HG03196 (cell line): ENCODE data around the gene PBX4.

Source experiments
- ATAC-seq: cut with Tn5 transposase; IDR thresholded peaks from one replicate; pipeline ENCODE4 v1.9.1; 2021; ENCODE audit not compliant: unreplicated experiment

The PBX4 gene

GRCh38 chr19:19527674-19528625 is 90.5 kb downstream of the PBX4 start:
- ATAC-seq: no peak

- no peak for ATAC-seq
Measured at GRCh38 chr19:19527371-19527656, 91.2 kb downstream of the PBX4 start.

- no peak for ATAC-seq
Measured at GRCh38 chr19:19526581-19527370, 91.7 kb downstream of the PBX4 start.

GRCh38 chr19:19525611-19526380 is 92.7 kb downstream of the PBX4 start:
- no peak for ATAC-seq

- no peak for ATAC-seq
Measured at GRCh38 chr19:19524053-19524452, 94.4 kb downstream of the PBX4 start.

GRCh38 chr19:19523177-19523576 is 95.3 kb downstream of the PBX4 start:
- ATAC-seq: no peak

- ATAC-seq: no peak
Measured at GRCh38 chr19:19520989-19521388, 97.5 kb downstream of the PBX4 start.

- ATAC-seq: no peak
Measured at GRCh38 chr19:19517235-19517619, 101.3 kb downstream of the PBX4 start.

- peak; percentile 90 for ATAC-seq
Measured at GRCh38 chr19:19515642-19516519, 102.6 kb downstream of the PBX4 start, which contains the start of gene NDUFA13. NDUFA13 (plus strand) TSS chr19:19516225; CDS start chr19:19516239, 14 bp downstream.

GRCh38 chr19:19514881-19515641 is 103.4 kb downstream of the PBX4 start, which contains the start of gene TSSK6:
TSSK6 (minus strand) TSS chr19:19515548; CDS start chr19:19515427, 121 bp downstream.
- ATAC-seq: no peak

GRCh38 chr19:19514215-19514657 is 104.3 kb downstream of the PBX4 start:
- ATAC-seq: no peak

- no peak for ATAC-seq
Measured at GRCh38 chr19:19513682-19514081, 104.8 kb downstream of the PBX4 start.
